Neuronal stem cell (in vitro differentiated cells): Measurements from ENCODE around the gene ARMC3. TPM values are rescaled to one million over a fixed set of nuclear protein-coding genes. Genes with fewer than 3 reads are reported as not detected.
A peak's percentile ranks its signal among the peaks of the same experiment; 100 is the strongest.

Experiments used
- DNase-seq: peaks from one replicate; pipeline ENCODE4 v3.0.0-alpha.2; 2013; ENCODE audit warnings: low spot score
- H2AFZ ChIP-seq: one replicate; pipeline ENCODE4 v1.6.1; 2013; ENCODE audit warnings: mild to moderate bottlenecking, low read length, inconsistent platforms
- H2AK5ac ChIP-seq: 2 replicates; pipeline ENCODE4 v1.6.1; 2013; ENCODE audit warnings: low read depth, mild to moderate bottlenecking, inconsistent platforms, low read length, moderate library complexity, mixed read lengths
- H2BK120ac ChIP-seq: 2 replicates; pipeline ENCODE4 v1.6.1; 2013; ENCODE audit warnings: low read depth, mild to moderate bottlenecking, inconsistent platforms, low read length, moderate library complexity, mixed read lengths
- H2BK12ac ChIP-seq: one replicate; pipeline ENCODE4 v1.6.1; 2013; ENCODE audit warnings: low read length, inconsistent platforms
- H2BK15ac ChIP-seq: 2 replicates; pipeline ENCODE4 v1.6.1; 2013; ENCODE audit warnings: mild to moderate bottlenecking, low read length, inconsistent platforms, mixed read lengths
- H2BK5ac ChIP-seq: one replicate; pipeline ENCODE4 v1.6.1; 2013; ENCODE audit warnings: inconsistent platforms, mild to moderate bottlenecking, low read length, moderate library complexity
- H3K14ac ChIP-seq: one replicate; pipeline ENCODE4 v1.6.1; 2013; ENCODE audit warnings: low read length, inconsistent platforms
- H3K18ac ChIP-seq: 2 replicates; pipeline ENCODE4 v1.6.1; 2013; ENCODE audit warnings: low read length, inconsistent platforms
- H3K23ac ChIP-seq: 2 replicates; pipeline ENCODE4 v1.6.1; 2013; ENCODE audit warnings: low read depth, mild to moderate bottlenecking, mixed read lengths, low read length, inconsistent platforms; ENCODE audit not compliant: poor library complexity
- H3K27ac ChIP-seq: replicated peaks from 3 replicates; pipeline ENCODE4 v1.5.1; 2013; ENCODE audit warnings: low read length, inconsistent platforms
- H3K27me3 ChIP-seq, 3 experiments: 2 replicates each; pipeline ENCODE4 v1.6.1; 2013; ENCODE audit warnings: low read length in 3 of 3, mild to moderate bottlenecking in 2 of 3, inconsistent platforms in 1 of 3, low read depth in 1 of 3, mixed read lengths in 1 of 3, moderate library complexity in 1 of 3; ENCODE audit not compliant: control insufficient read depth in 3 of 3, insufficient read depth in 3 of 3
- H3K36me3 ChIP-seq, 2 donors: replicated peaks in 1 of 2; 2 replicates each; pipeline ENCODE4 v1.6.1; 2013; ENCODE audit warnings: low read length in 2 of 2; ENCODE audit not compliant: control insufficient read depth in 2 of 2, insufficient read depth in 2 of 2
- H3K4ac ChIP-seq: 2 replicates; pipeline ENCODE4 v1.6.1; 2013; ENCODE audit warnings: inconsistent platforms, mild to moderate bottlenecking, low read length, moderate library complexity
- H3K4me1 ChIP-seq, 2 donors: 1 replicate in 1 of 2; 2 replicates in 1 of 2; pipeline ENCODE4 v1.6.1; 2013; ENCODE audit warnings: low read length in 2 of 2, low read depth in 1 of 2; ENCODE audit not compliant: control insufficient read depth in 2 of 2, insufficient read depth in 1 of 2
- H3K4me2 ChIP-seq: one replicate; pipeline ENCODE4 v1.6.1; 2013; ENCODE audit warnings: mild to moderate bottlenecking, low read length, inconsistent platforms; ENCODE audit not compliant: insufficient read depth, poor library complexity, severe bottlenecking
- H3K4me3 ChIP-seq, 2 donors: 2 replicates each; pipeline ENCODE4 v1.5.1; 2013; ENCODE audit warnings: low read length in 2 of 2, mild to moderate bottlenecking in 2 of 2, inconsistent platforms in 1 of 2, moderate library complexity in 1 of 2
- H3K79me1 ChIP-seq: one replicate; pipeline ENCODE4 v1.6.1; 2013; ENCODE audit warnings: low read depth, mild to moderate bottlenecking, inconsistent platforms, low read length, moderate library complexity
- H3K9ac ChIP-seq: one replicate; pipeline ENCODE4 v1.6.1; 2013; ENCODE audit warnings: mild to moderate bottlenecking, low read depth, low read length, inconsistent platforms; ENCODE audit not compliant: poor library complexity
- H3K9me3 ChIP-seq, 2 donors: replicated peaks in 1 of 2; 2 replicates each; pipeline versions ENCODE3 to v1.6.1; 2013; ENCODE audit warnings: low read length in 2 of 2, mild to moderate bottlenecking in 2 of 2, inconsistent platforms in 1 of 2, low read depth in 1 of 2, mixed read lengths in 1 of 2, moderate library complexity in 1 of 2; ENCODE audit not compliant: control insufficient read depth in 2 of 2, insufficient read depth in 1 of 2
- H4K8ac ChIP-seq: one replicate; pipeline ENCODE4 v1.6.1; 2013; ENCODE audit warnings: low read depth, mild to moderate bottlenecking, inconsistent platforms, low read length, moderate library complexity
- H4K91ac ChIP-seq: one replicate; pipeline ENCODE4 v1.6.1; 2013; ENCODE audit warnings: low read length, low read depth, mild to moderate bottlenecking, inconsistent platforms; ENCODE audit not compliant: poor library complexity
- WGBS, 2 donors: extraction: QIAGEN DNeasy Blood & Tissue Kit; methylation state at CpG; one replicate each; pipeline ENCODE4 v1.1.7; 2013; ENCODE audit warnings: missing lambda C conversion rate in 2 of 2, mixed read lengths in 1 of 2; ENCODE audit not compliant: insufficient read length in 2 of 2, insufficient replicate concordance in 1 of 2; ENCODE audit errors: extremely low coverage in 2 of 2; 5-methylcytosine and 5-hydroxymethylcytosine counted together
- polyA plus RNA-seq, 2 experiments: library from polyadenylated mRNA; stranded (reverse); fragments of 200-250 nt; gene quantifications; one replicate each; pipeline ENCODE4 v1.2.3, GENCODE V29; 2013

Gene ARMC3, protein sequence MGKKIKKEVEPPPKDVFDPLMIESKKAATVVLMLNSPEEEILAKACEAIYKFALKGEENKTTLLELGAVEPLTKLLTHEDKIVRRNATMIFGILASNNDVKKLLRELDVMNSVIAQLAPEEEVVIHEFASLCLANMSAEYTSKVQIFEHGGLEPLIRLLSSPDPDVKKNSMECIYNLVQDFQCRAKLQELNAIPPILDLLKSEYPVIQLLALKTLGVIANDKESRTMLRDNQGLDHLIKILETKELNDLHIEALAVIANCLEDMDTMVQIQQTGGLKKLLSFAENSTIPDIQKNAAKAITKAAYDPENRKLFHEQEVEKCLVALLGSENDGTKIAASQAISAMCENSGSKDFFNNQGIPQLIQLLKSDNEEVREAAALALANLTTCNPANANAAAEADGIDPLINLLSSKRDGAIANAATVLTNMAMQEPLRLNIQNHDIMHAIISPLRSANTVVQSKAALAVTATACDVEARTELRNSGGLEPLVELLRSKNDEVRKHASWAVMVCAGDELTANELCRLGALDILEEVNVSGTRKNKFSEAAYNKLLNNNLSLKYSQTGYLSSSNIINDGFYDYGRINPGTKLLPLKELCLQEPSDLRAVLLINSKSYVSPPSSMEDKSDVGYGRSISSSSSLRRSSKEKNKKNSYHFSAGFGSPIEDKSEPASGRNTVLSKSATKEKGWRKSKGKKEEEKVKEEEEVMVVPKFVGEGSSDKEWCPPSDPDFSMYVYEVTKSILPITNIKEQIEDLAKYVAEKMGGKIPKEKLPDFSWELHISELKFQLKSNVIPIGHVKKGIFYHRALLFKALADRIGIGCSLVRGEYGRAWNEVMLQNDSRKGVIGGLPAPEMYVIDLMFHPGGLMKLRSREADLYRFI
- 1.1 TPM for polyA plus RNA-seq (2013, experiment 1 of 2)
- polyA plus RNA-seq (2013, experiment 2 of 2), result 1.3 TPM

DNA sequence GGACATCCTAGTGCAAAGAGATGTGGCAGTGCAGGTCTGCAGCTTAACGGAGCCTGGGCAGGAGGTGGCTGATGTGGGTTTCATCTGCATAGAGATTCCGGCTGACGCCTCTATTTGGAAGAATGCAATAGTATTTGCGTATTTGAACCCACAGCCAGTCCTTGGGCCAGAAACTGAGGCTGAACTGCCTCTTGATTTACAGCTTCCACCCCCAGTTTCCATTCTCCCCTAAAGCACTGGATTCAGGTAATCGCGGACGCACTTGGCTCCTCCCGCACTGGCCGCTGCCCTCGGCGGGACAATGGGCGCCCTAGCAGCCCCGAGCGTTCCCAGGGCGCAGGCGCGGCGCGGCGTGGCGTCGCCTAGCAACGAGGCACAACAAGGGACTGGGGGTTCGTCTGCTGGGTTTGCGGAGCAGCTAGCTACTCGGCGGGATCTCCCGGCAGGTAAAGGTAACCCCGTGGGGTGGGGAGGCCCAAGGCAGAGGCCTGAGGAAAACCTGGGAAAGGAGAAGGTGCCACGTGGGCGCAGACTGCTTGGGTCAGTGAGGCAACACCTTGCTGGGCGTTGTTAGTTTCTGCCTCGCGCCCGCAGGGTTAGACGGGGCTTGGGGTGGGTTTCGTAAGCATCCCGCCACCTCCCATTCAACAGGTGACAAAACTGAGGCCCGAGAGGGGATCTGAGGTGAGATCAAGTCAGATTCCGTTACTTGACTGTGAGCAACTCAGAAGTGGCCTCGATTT is at the start of gene ARMC3:
TSS of gene ARMC3 (plus strand) at position 393 of the 743 bp plus-strand sequence. CDS start 3,944 bp downstream, outside the sequence.
- Histone ChIP-seq H3K36me3 (no peaks in the 10 kb centered on the region), H3K18ac (peak within 1 kb of the TSS; percentile 20), H3K27me3 (peaks cover 0 to 8% (median 0%) of the 10 kb centered on the region in 3 experiments), H3K27ac (no peak within 1 kb of the TSS), H3K23ac (no peak within 1 kb of the TSS), H2AFZ (peak within 1 kb of the TSS; percentile 86), H2AK5ac (no peak within 1 kb of the TSS), H2BK15ac (no peak within 1 kb of the TSS), H2BK120ac (no peak within 1 kb of the TSS), H3K4ac (no peak within 1 kb of the TSS), H3K4me2 (peak within 1 kb of the TSS; percentile 68), H3K14ac (no peak within 1 kb of the TSS), H2BK5ac (no peak within 1 kb of the TSS), H3K4me3 (peak within 1 kb of the TSS; percentile 43 to 82), H3K9ac (peak within 1 kb of the TSS; percentile 79), H2BK12ac (no peak within 1 kb of the TSS), H3K9me3 (no peaks in the 10 kb centered on the region), H4K91ac (no peak within 1 kb of the TSS), H4K8ac (no peak within 1 kb of the TSS), H3K4me1 (no peaks in the 10 kb centered on the region), H3K79me1 (no peaks in the 10 kb centered on the region)
- peak; percentile 82 for DNase-seq
- WGBS, 2 donors, result no CpG with 5 or more reads among the region's 41 CpGs

DNA sequence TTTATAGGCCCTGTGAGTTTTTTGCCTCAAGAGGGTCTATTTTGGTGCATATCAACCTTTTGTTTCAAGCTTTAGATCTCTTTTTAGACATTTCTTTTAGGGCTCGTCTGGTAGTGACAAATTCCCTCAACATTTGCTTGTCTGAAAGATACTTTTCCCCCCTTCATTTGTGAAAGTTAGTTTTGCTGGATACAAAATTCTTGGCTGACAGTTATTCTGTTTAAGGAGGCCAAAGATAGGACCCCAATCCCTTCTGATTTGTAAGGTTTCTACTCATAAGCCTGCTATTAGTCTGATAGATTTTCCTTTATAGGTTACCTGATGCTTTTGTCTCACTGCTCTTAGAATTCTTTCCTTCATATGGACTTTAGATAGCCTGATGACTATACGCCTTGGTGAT is 36.1 kb upstream of the ARMC3 start:
- Histone ChIP-seq H2BK15ac (no peak overlapping the region), H2AK5ac (no peak overlapping the region), H3K9me3 (no peaks in the 10 kb centered on the region), H2BK120ac (no peak overlapping the region), H4K91ac (no peak overlapping the region), H3K9ac (no peak overlapping the region), H2BK5ac (no peak overlapping the region), H4K8ac (no peak overlapping the region), H3K14ac (no peak overlapping the region), H3K4me1 (peaks cover 0 to 2% of the 10 kb centered on the region in 2 donors), H3K27ac (no peak overlapping the region), H3K23ac (no peak overlapping the region), H3K36me3 (no peaks in the 10 kb centered on the region), H3K18ac (no peak overlapping the region), H3K4ac (no peak overlapping the region), H3K27me3 (no peaks in the 10 kb centered on the region), H3K4me3 (no peak overlapping the region), H3K79me1 (no peaks in the 10 kb centered on the region), H2AFZ (no peak overlapping the region), H2BK12ac (no peak overlapping the region), H3K4me2 (no peak overlapping the region)
- no CpG with 5 or more reads among the region's 2 CpGs for WGBS, 2 donors
- DNase-seq, result no peak

DNA sequence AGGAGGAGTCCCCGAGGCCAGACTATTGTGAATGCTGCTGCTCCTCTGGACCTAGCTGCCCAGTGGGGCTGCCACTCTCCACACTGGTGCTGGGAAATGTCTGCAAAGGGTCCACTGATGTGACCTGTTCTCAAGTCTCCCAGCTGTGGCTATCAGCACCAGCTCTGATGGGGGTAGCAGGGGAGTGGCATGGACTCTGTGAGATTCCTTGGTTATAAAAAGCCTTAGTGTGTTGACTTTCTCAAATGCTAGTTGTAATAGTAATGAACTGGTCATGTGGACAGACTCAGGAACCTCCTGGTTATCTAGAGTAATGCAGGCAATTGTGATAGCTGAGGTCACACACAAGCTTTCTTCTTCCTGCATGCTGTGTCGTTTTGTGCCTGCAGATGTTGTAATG is 34.1 kb upstream of the ARMC3 start:
- no peak overlapping the region for H2BK120ac ChIP-seq
- H3K4ac ChIP-seq, result no peak overlapping the region
- no peak overlapping the region for H2AFZ ChIP-seq
- H3K79me1 ChIP-seq, result no peaks in the 10 kb centered on the region
- no peak overlapping the region for H4K8ac ChIP-seq
- no peak for DNase-seq
- H3K18ac ChIP-seq, result no peak overlapping the region
- H3K4me3 ChIP-seq, result no peak overlapping the region
- no peak overlapping the region for H3K9ac ChIP-seq
- H3K4me1 ChIP-seq, result peaks cover 0 to 2% of the 10 kb centered on the region in 2 donors
- no CpG with 5 or more reads among the region's 2 CpGs for WGBS, 2 donors
- no peaks in the 10 kb centered on the region for H3K36me3 ChIP-seq
- H2BK15ac ChIP-seq, result no peak overlapping the region
- H3K14ac ChIP-seq, result no peak overlapping the region
- H3K4me2 ChIP-seq, result no peak overlapping the region
- H3K23ac ChIP-seq, result no peak overlapping the region
- H3K27me3 ChIP-seq, result no peaks in the 10 kb centered on the region
- H2BK12ac ChIP-seq, result no peak overlapping the region
- no peak overlapping the region for H4K91ac ChIP-seq
- H3K9me3 ChIP-seq, result no peaks in the 10 kb centered on the region
- no peak overlapping the region for H2AK5ac ChIP-seq
- H2BK5ac ChIP-seq, result no peak overlapping the region
- no peak overlapping the region for H3K27ac ChIP-seq
